HCT116 (cell line): ENCODE measurements around the gene KCNK2.

Experiments
- ELF1 ChIP-seq: IDR thresholded peaks from 2 replicates; pipeline ENCODE4 v1.6.1; 2012; ENCODE audit warnings: low read depth, borderline replicate concordance
- RAD21 ChIP-seq: IDR thresholded peaks from 2 replicates; pipeline ENCODE4 v1.6.1; 2012; ENCODE audit warnings: low read depth, mild to moderate bottlenecking
- ZNF274 ChIP-seq: fragments of 200-500 bp; sonication (Bioruptor generic); IDR thresholded peaks from 2 replicates; pipeline ENCODE4 v1.6.1; 2014; ENCODE audit warnings: mild to moderate bottlenecking, low read depth, low read length, inconsistent platforms
- TF ChIP-seq, protein P1 (sequence below), 3 experiments: fragments of 200-600 bp in 1 of 3; sonication (generic) in 1 of 3; IDR thresholded peaks in 2 of 3; conservative IDR thresholded peaks in 1 of 3; 2 replicates each; pipeline ENCODE4 v1.5.1; 2012 to 2017; ENCODE audit warnings: low read depth in 2 of 3, low read length in 2 of 3, antibody characterized with exemption in 1 of 3, borderline replicate concordance in 1 of 3, control low read depth in 1 of 3, mild to moderate bottlenecking in 1 of 3, mixed read lengths in 1 of 3, mixed run types in 1 of 3, moderate library complexity in 1 of 3; ENCODE audit not compliant: insufficient read depth in 1 of 3

DNA sequence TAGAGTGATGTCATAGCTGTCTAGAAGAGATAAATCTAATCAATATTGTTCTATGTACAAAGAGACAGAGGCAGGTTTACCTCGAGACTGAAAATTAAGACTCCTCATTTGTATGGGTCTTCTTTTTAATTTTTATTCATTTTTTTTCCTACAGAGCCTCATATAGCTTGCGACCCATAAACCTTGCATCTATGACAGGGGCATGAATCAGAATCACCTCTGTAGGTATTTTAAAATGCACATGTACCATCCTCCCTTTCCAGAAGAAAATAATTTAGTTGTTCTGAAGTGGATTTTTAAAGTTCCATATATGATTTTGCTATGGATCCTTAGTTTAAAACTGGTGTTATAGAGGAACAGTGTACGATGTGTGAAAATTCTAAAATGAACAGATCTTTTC lies 64.5 kb downstream of the KCNK2 start:
- TF ChIP-seq ZNF274 (no peak), RAD21 (no peak), ELF1 (no peak)
- TF ChIP-seq, protein P1, sequence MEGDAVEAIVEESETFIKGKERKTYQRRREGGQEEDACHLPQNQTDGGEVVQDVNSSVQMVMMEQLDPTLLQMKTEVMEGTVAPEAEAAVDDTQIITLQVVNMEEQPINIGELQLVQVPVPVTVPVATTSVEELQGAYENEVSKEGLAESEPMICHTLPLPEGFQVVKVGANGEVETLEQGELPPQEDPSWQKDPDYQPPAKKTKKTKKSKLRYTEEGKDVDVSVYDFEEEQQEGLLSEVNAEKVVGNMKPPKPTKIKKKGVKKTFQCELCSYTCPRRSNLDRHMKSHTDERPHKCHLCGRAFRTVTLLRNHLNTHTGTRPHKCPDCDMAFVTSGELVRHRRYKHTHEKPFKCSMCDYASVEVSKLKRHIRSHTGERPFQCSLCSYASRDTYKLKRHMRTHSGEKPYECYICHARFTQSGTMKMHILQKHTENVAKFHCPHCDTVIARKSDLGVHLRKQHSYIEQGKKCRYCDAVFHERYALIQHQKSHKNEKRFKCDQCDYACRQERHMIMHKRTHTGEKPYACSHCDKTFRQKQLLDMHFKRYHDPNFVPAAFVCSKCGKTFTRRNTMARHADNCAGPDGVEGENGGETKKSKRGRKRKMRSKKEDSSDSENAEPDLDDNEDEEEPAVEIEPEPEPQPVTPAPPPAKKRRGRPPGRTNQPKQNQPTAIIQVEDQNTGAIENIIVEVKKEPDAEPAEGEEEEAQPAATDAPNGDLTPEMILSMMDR (IDR thresholded peaks at IDR 0.05 in 2 of 3, conservative IDR thresholded peaks at IDR 0.05 in 1 of 3; ENCODE audit: borderline replicate concordance in 1 of 3, insufficient read depth in 1 of 3, low read depth in 2 of 3, low read length in 2 of 3), result no peak
